COLO668 (cell line): ENCODE results near the gene UBL4B.
A peak's percentile ranks its signal among the peaks of the same experiment; 100 is the strongest.

Source experiments
- DNase-seq: peaks from one replicate; lab custom pipeline; 2025; ENCODE audit not compliant: unreplicated experiment; lab: John Stamatoyannopoulos, UW

The UBL4B gene

GRCh38 chr1:110084227-110085078 is 27.8 kb upstream of the UBL4B start:
- peak; percentile 36 for DNase-seq

GRCh38 chr1:110085671-110086070 is 26.6 kb upstream of the UBL4B start:
- no peak for DNase-seq

GRCh38 chr1:110086961-110087360 is 25.3 kb upstream of the UBL4B start:
- no peak for DNase-seq

- peak; percentile 68 for DNase-seq
Measured at GRCh38 chr1:110087812-110088738, 24.2 kb upstream of the UBL4B start.

GRCh38 chr1:110088739-110089316 is 23.4 kb upstream of the UBL4B start:
- no peak for DNase-seq

- DNase-seq = no peak
Measured at GRCh38 chr1:110089561-110090275, 22.5 kb upstream of the UBL4B start.

GRCh38 chr1:110091381-110091780 is 20.9 kb upstream of the UBL4B start:
- DNase-seq = no peak

GRCh38 chr1:110091791-110092190 is 20.5 kb upstream of the UBL4B start:
- no peak for DNase-seq

- DNase-seq = no peak
Measured at GRCh38 chr1:110092991-110093390, 19.3 kb upstream of the UBL4B start.

- DNase-seq = no peak
Measured at GRCh38 chr1:110094931-110095654, 17.1 kb upstream of the UBL4B start.

GRCh38 chr1:110097507-110098221 is 14.6 kb upstream of the UBL4B start:
- no peak for DNase-seq

- DNase-seq = no peak
Measured at GRCh38 chr1:110098222-110099026, 13.8 kb upstream of the UBL4B start.

- no peak for DNase-seq
Measured at GRCh38 chr1:110100335-110100734, 11.9 kb upstream of the UBL4B start.

GRCh38 chr1:110102081-110102480 is 10.2 kb upstream of the UBL4B start:
- DNase-seq = no peak

GRCh38 chr1:110106013-110106941 is 6.0 kb upstream of the UBL4B start:
- peak; percentile 65 for DNase-seq

- DNase-seq = no peak
Measured at GRCh38 chr1:110107867-110108469, 4.3 kb upstream of the UBL4B start.

- no peak for DNase-seq
Measured at GRCh38 chr1:110111081-110111480, 1.2 kb upstream of the UBL4B start.
